SH-SY5Y (cell line): ENCODE results near the gene CLEC2A.

ENCODE experiments used
- GATA2 ChIP-seq: IDR thresholded peaks from 2 replicates; pipeline ENCODE4 v1.6.1; 2011; ENCODE audit warnings: mild to moderate bottlenecking, low read depth, low read length
- GATA3 ChIP-seq: IDR thresholded peaks from 2 replicates; pipeline ENCODE4 v1.6.1; 2011; ENCODE audit warnings: low read depth, mild to moderate bottlenecking, low read length, moderate library complexity

GRCh38 chr12:9880532-9881078, 51.6 kb downstream of the CLEC2A start:
- TF ChIP-seq GATA3 (no peak), GATA2 (no peak)
